Gastrocnemius medialis (tissue), 4 donors: ENCODE data around the gene PDE9A.

ENCODE experiments used
- CTCF ChIP-seq, 5 experiments: fragments of 450-650 bp in 3 of 5; fragments of 200-600 bp in 2 of 5; sonication (generic) in 2 of 5; IDR thresholded peaks in 4 of 5; conservative IDR thresholded peaks in 1 of 5; 1 replicate in 4 of 5; 2 replicates in 1 of 5; pipeline ENCODE4 v1.5.1; 2016 to 2019; ENCODE audit warnings: antibody characterized with exemption in 5 of 5, mild to moderate bottlenecking in 3 of 5, moderate library complexity in 3 of 5
- POLR2A ChIP-seq, 2 donors: fragments of 450-650 bp; IDR thresholded peaks; one replicate each; pipeline ENCODE4 v1.6.1; 2017; ENCODE audit warnings: antibody characterized with exemption in 2 of 2, mild to moderate bottlenecking in 2 of 2, moderate library complexity in 2 of 2

- no peak for TF ChIP-seq CTCF (IDR thresholded peaks at IDR 0.05 in 4 of 5, conservative IDR thresholded peaks at IDR 0.05 in 1 of 5)
- no peak for TF ChIP-seq POLR2A (IDR thresholded peaks at IDR 0.05)
These were observed 32.1 kb upstream of the PDE9A start for GRCh38 chr21:42621166-42621818.
